Tibial nerve (tissue), 4 donors: Measurements from ENCODE around the gene STXBP6. TPM values are rescaled to one million over a fixed set of nuclear protein-coding genes. Genes with fewer than 3 reads are reported as not detected.

ENCODE experiments used
- DNase-seq, 2 donors: peaks; one replicate each; pipeline ENCODE4 v3.0.0-alpha.2; 2019; ENCODE audit warnings: low spot score in 2 of 2
- H3K27ac ChIP-seq, 4 donors: fragments of 200-600 bp; sonication (generic) in 3 of 4; one replicate each; pipeline ENCODE4 v1.5.1; 2017 to 2019; ENCODE audit warnings: mild to moderate bottlenecking in 1 of 4
- H3K27me3 ChIP-seq, 2 donors: fragments of 200-600 bp; sonication (generic) in 1 of 2; one replicate each; pipeline versions ENCODE4 v1.5.1 to v1.6.0; 2017 to 2019
- H3K36me3 ChIP-seq, 3 donors: fragments of 200-600 bp; sonication (generic); one replicate each; pipeline ENCODE4 v1.5.1; 2018 to 2019
- H3K4me1 ChIP-seq, 4 donors: fragments of 200-600 bp; sonication (generic) in 3 of 4; one replicate each; pipeline ENCODE4 v1.5.1; 2017 to 2019
- H3K4me3 ChIP-seq, 4 donors: fragments of 200-600 bp; sonication (generic) in 3 of 4; one replicate each; pipeline ENCODE4 v1.5.1; 2017 to 2019; ENCODE audit warnings: mild to moderate bottlenecking in 1 of 4, moderate library complexity in 1 of 4
- H3K9me3 ChIP-seq, 4 donors: fragments of 200-600 bp; sonication (generic) in 3 of 4; one replicate each; pipeline ENCODE4 v1.5.1; 2017 to 2019
- CTCF ChIP-seq, 5 experiments: fragments of 200-600 bp in 3 of 5; fragments of 450-650 bp in 2 of 5; sonication (generic) in 3 of 5; IDR thresholded peaks; one replicate each; pipeline ENCODE4 v1.5.1; 2016 to 2019; ENCODE audit warnings: antibody characterized with exemption in 5 of 5, mild to moderate bottlenecking in 3 of 5, moderate library complexity in 2 of 5
- EP300 ChIP-seq, 2 donors: sonication (generic); formaldehyde crosslinking; IDR thresholded peaks; one replicate each; pipeline ENCODE4 v1.6.1; 2017; ENCODE audit warnings: antibody characterized with exemption in 2 of 2, mild to moderate bottlenecking in 1 of 2
- POLR2A ChIP-seq, 2 donors: fragments of 450-650 bp; IDR thresholded peaks; one replicate each; pipeline ENCODE4 v1.6.1; 2017; ENCODE audit warnings: antibody characterized with exemption in 2 of 2, mild to moderate bottlenecking in 2 of 2, moderate library complexity in 2 of 2
- WGBS, 2 donors: methylation state at CpG; one replicate each; pipeline ENCODE4 v1.1.5; 2018; 5-methylcytosine and 5-hydroxymethylcytosine counted together
- total RNA-seq, 4 donors: library from RNA; depleted of rRNA; stranded (reverse); fragments of >200 nt; gene quantifications; one replicate each; pipeline ENCODE4 v1.1.0, GENCODE V29; 2016

The STXBP6 gene
- total RNA-seq, 4 donors from 2014 or later: 12.6 to 42.6 (median 33.5) TPM

- TF ChIP-seq POLR2A (IDR thresholded peaks at IDR 0.05): no peak
- 83 to 84% methylated on average over 5 of the region's 5 CpGs for WGBS, 2 donors
- DNase-seq: no peak
- Histone ChIP-seq H3K9me3 (no peaks in the 10 kb centered on the region), H3K36me3 (no peaks in the 10 kb centered on the region), H3K27ac (no peak overlapping the region), H3K27me3 (no peaks in the 10 kb centered on the region), H3K4me1 (peaks cover 0 to 10% (median 0%) of the 10 kb centered on the region in 4 donors), H3K4me3 (no peak overlapping the region)
Observed at GRCh38 chr14:24925771-24926374, 124.1 kb downstream of the STXBP6 start.

GRCh38 chr14:24924544-24924943 is 125.4 kb downstream of the STXBP6 start:
- Histone ChIP-seq H3K27me3 (no peaks in the 10 kb centered on the region), H3K4me1 (peaks cover 0 to 10% (median 0%) of the 10 kb centered on the region in 4 donors), H3K9me3 (no peaks in the 10 kb centered on the region), H3K27ac (no peak overlapping the region), H3K36me3 (no peaks in the 10 kb centered on the region), H3K4me3 (no peak overlapping the region)
- no peak for DNase-seq
- WGBS, 2 donors: 82 to 85% methylated on average over 3 of the region's 3 CpGs
- no peak for TF ChIP-seq CTCF (IDR thresholded peaks at IDR 0.05)
- no peak for TF ChIP-seq EP300 (IDR thresholded peaks at IDR 0.05)
- TF ChIP-seq POLR2A (IDR thresholded peaks at IDR 0.05): no peak

DNA sequence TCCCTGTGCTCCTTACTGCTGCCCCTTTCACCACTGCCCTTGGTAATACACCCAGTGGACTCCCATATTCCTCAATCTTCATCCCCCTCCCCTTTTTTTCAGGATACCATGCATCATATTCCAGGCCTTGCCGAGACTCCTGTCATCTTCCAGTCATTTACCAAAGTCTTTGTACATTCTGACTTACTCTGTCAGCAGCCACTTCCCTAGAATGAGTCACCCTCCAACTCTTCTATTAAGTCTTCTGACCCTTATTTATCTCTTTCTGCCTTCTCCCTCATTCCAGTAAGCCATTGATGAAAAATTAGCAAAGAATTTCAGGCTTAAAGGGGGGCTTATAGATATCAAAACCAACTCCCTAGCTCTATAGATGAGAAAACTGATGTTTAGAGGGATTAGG is 128.0 kb downstream of the STXBP6 start:
- WGBS, 2 donors: 53 to 79% methylated on average over 1 of the region's 1 CpG
- no peaks in the 10 kb centered on the region for H3K27me3 ChIP-seq
- H3K4me1 ChIP-seq: no peaks in the 10 kb centered on the region
- no peaks in the 10 kb centered on the region for H3K9me3 ChIP-seq
- no peak for DNase-seq
- H3K36me3 ChIP-seq: no peaks in the 10 kb centered on the region
- TF ChIP-seq POLR2A (IDR thresholded peaks at IDR 0.05) (no peak), CTCF (IDR thresholded peaks at IDR 0.05) (no peak), EP300 (IDR thresholded peaks at IDR 0.05) (no peak)
- no peak overlapping the region for H3K27ac ChIP-seq
- no peak overlapping the region for H3K4me3 ChIP-seq

DNA sequence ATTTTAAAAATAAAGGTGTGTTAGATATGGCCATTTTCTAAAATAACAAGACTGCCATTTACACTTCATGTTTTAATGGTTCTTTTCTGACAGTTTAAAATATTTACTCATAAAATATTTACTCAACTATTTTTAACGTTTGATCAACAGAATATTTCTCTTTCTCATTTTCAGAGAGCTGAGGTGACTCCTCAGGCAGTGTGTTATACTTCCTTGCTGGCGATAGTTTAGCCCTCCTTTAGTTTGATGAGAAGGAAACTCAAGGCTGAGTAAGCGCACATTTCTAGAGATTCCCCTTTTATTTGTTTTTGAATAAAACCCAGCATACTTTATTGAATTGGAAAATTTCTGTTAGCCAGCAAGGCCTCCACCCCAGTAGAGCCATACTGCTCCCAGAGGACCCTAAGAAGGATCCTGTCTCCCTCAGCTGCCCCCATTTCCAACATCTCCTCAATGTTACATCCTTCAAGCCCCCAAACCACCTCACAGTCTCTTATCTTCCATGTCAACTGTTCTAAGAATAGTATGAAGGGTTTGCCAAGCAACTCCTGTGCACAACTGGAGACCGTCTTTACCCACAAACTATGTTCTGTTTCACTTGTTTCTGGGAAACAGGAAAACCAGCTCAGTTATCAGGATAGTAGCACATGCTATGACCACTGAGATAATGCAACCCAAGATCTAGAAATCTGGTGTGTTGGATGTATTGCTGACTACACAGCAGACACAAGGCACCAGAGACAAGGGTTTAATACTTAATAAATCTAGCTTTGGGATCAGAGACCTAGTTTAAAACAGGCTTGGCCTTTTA is 129.5 kb downstream of the STXBP6 start:
- no peaks in the 10 kb centered on the region for H3K27me3 ChIP-seq
- 83 to 85% methylated on average over 4 of the region's 4 CpGs for WGBS, 2 donors
- TF ChIP-seq CTCF (IDR thresholded peaks at IDR 0.05): no peak
- no peak for TF ChIP-seq EP300 (IDR thresholded peaks at IDR 0.05)
- no peak for TF ChIP-seq POLR2A (IDR thresholded peaks at IDR 0.05)
- no peaks in the 10 kb centered on the region for H3K9me3 ChIP-seq
- no peak overlapping the region for H3K27ac ChIP-seq
- DNase-seq: no peak
- no peaks in the 10 kb centered on the region for H3K4me1 ChIP-seq
- no peak overlapping the region for H3K4me3 ChIP-seq
- no peaks in the 10 kb centered on the region for H3K36me3 ChIP-seq

GRCh38 chr14:24918822-24919221 is 131.1 kb downstream of the STXBP6 start:
- H3K9me3 ChIP-seq: no peaks in the 10 kb centered on the region
- TF ChIP-seq CTCF (IDR thresholded peaks at IDR 0.05) (no peak), POLR2A (IDR thresholded peaks at IDR 0.05) (no peak), EP300 (IDR thresholded peaks at IDR 0.05) (no peak)
- H3K27ac ChIP-seq: no peak overlapping the region
- H3K4me1 ChIP-seq: no peaks in the 10 kb centered on the region
- no peaks in the 10 kb centered on the region for H3K36me3 ChIP-seq
- no peak overlapping the region for H3K4me3 ChIP-seq
- WGBS, 2 donors: 76% methylated on average over 4 of the region's 4 CpGs
- H3K27me3 ChIP-seq: no peaks in the 10 kb centered on the region
- DNase-seq: no peak
